Testis (tissue), 2 donors: ENCODE measurements around the gene OR1L1.

Source experiments
- POLR2A ChIP-seq: fragments of 450-650 bp; IDR thresholded peaks from one replicate; pipeline ENCODE4 v1.6.1; 2017; ENCODE audit warnings: antibody characterized with exemption, mild to moderate bottlenecking, moderate library complexity
- TF ChIP-seq, protein P1 (sequence below), 3 experiments: fragments of 450-650 bp in 2 of 3; fragments of 200-600 bp in 1 of 3; sonication (generic) in 1 of 3; IDR thresholded peaks; one replicate each; pipeline ENCODE4 v1.5.1; 2016 to 2019; ENCODE audit warnings: antibody characterized with exemption in 3 of 3, mild to moderate bottlenecking in 2 of 3, moderate library complexity in 1 of 3

DNA sequence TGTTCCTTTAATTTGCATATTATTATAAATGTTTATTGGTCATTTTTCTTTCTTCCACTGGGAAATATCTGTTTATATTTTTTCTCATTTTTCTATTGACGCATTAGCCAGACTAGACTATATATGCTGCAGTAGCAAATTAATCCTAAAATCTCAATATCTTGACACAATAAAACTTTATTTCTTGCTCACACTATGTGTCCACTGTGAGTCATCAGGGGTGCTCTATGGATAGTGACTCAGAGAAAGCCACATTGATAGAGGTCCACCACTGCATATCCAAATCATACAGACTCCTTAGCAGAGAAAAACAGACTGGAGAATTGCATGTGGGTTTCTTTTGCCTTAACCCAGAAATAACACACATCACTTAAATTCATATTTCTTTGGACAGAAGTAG lies 34.2 kb downstream of the OR1L1 start:
- TF ChIP-seq, protein P1, sequence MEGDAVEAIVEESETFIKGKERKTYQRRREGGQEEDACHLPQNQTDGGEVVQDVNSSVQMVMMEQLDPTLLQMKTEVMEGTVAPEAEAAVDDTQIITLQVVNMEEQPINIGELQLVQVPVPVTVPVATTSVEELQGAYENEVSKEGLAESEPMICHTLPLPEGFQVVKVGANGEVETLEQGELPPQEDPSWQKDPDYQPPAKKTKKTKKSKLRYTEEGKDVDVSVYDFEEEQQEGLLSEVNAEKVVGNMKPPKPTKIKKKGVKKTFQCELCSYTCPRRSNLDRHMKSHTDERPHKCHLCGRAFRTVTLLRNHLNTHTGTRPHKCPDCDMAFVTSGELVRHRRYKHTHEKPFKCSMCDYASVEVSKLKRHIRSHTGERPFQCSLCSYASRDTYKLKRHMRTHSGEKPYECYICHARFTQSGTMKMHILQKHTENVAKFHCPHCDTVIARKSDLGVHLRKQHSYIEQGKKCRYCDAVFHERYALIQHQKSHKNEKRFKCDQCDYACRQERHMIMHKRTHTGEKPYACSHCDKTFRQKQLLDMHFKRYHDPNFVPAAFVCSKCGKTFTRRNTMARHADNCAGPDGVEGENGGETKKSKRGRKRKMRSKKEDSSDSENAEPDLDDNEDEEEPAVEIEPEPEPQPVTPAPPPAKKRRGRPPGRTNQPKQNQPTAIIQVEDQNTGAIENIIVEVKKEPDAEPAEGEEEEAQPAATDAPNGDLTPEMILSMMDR (IDR thresholded peaks at IDR 0.05), result no peak
- no peak for TF ChIP-seq POLR2A
